Thyroid gland (tissue), 4 donors: Measurements from ENCODE around the gene KCNA10. TPM values are rescaled to one million over a fixed set of nuclear protein-coding genes. Genes with fewer than 3 reads are reported as not detected.
"Not testable (repeated sequence)": the region's sequence is repeated elsewhere in the genome, so short reads cannot be mapped to it uniquely, and the experiment has no call there.

Experiments used
- DNase-seq, 2 donors: peaks; one replicate each; pipeline ENCODE4 v3.0.0-alpha.2; 2019
- H3K27ac ChIP-seq, 3 donors: fragments of 200-600 bp; sonication (generic); 1 replicate in 2 of 3; 2 replicates in 1 of 3; pipeline ENCODE4 v1.5.1; 2016 to 2019; ENCODE audit warnings: mild to moderate bottlenecking in 1 of 3, moderate library complexity in 1 of 3
- H3K27me3 ChIP-seq: fragments of 200-600 bp; sonication (generic); one replicate; pipeline ENCODE4 v1.5.1; 2019
- H3K36me3 ChIP-seq, 2 donors: fragments of 200-600 bp; sonication (generic); one replicate each; pipeline ENCODE4 v1.5.1; 2016 to 2019
- H3K4me1 ChIP-seq, 2 donors: fragments of 200-600 bp; sonication (generic); one replicate each; pipeline ENCODE4 v1.5.1; 2017 to 2019
- H3K4me3 ChIP-seq, 3 donors: fragments of 200-600 bp; sonication (generic); replicated peaks in 1 of 3; 1 replicate in 2 of 3; 2 replicates in 1 of 3; pipeline ENCODE4 v1.5.1; 2016; ENCODE audit warnings: mild to moderate bottlenecking in 1 of 3
- H3K9me3 ChIP-seq: fragments of 200-600 bp; sonication (generic); one replicate; pipeline ENCODE4 v1.5.1; 2017
- CTCF ChIP-seq, 6 experiments: fragments of 200-600 bp in 3 of 6; fragments of 450-650 bp in 3 of 6; sonication (generic) in 3 of 6; IDR thresholded peaks; one replicate each; pipeline ENCODE4 v1.5.1; 2016 to 2019; ENCODE audit warnings: antibody characterized with exemption in 6 of 6, mild to moderate bottlenecking in 2 of 6, inconsistent platforms in 1 of 6, moderate library complexity in 1 of 6
- POLR2A ChIP-seq, 2 donors: fragments of 450-650 bp; IDR thresholded peaks; one replicate each; pipeline ENCODE4 v1.6.1; 2017; ENCODE audit warnings: antibody characterized with exemption in 2 of 2, mild to moderate bottlenecking in 2 of 2, moderate library complexity in 1 of 2
- WGBS, 2 donors: methylation state at CpG; one replicate each; pipeline ENCODE4 v1.1.5; 2017; 5-methylcytosine and 5-hydroxymethylcytosine counted together
- intact Hi-C: fragments of 100-400 bp; cut with DNase I; formaldehyde crosslinking; loops from one replicate; pipeline ENCODE4 v1.15.1; 2023
- total RNA-seq, 4 donors: library from RNA; depleted of rRNA; stranded (reverse); fragments of >200 nt; gene quantifications; one replicate each; pipeline ENCODE4 v1.2.3, GENCODE V29; 2016

Gene KCNA10
- total RNA-seq, 4 donors from 2014 or later = not detected

GRCh38 chr1:110520827-110521226 lies 1.9 kb upstream of the KCNA10 start:
- 75 to 80% methylated on average over 3 of the region's 3 CpGs for WGBS, 2 donors
- Histone ChIP-seq H3K27me3 (no peaks in the 10 kb centered on the region), H3K4me1 (no peaks in the 10 kb centered on the region), H3K9me3 (no peaks in the 10 kb centered on the region), H3K27ac (no peak overlapping the region), H3K4me3 (no peak overlapping the region), H3K36me3 (no peaks in the 10 kb centered on the region)
- no peak for DNase-seq
- intact Hi-C loops = loop anchor here (10.0 kb wide), 1 partner anchor 94 kb away; no protein-coding TSS in a partner anchor
- TF ChIP-seq CTCF (IDR thresholded peaks at IDR 0.05) (no peak), POLR2A (IDR thresholded peaks at IDR 0.05) (no peak)

- no peaks in the 10 kb centered on the region for H3K4me1 ChIP-seq
- WGBS, 2 donors = 54 to 76% methylated on average over 4 to 5 of the region's 5 CpGs
- TF ChIP-seq CTCF (IDR thresholded peaks at IDR 0.05) (no peak), POLR2A (IDR thresholded peaks at IDR 0.05) (no peak)
- no peak overlapping the region for H3K4me3 ChIP-seq
- H3K36me3 ChIP-seq = no peaks in the 10 kb centered on the region
- H3K27ac ChIP-seq = no peak overlapping the region
- no peak for DNase-seq
- no peaks in the 10 kb centered on the region for H3K9me3 ChIP-seq
- intact Hi-C loops = no loop called here
- no peaks in the 10 kb centered on the region for H3K27me3 ChIP-seq
Measured at GRCh38 chr1:110515891-110516290, 3.1 kb downstream of the KCNA10 start.

GRCh38 chr1:110515041-110515440 lies 3.9 kb downstream of the KCNA10 start:
- Histone ChIP-seq H3K27me3 (no peaks in the 10 kb centered on the region), H3K9me3 (no peaks in the 10 kb centered on the region), H3K36me3 (no peaks in the 10 kb centered on the region), H3K4me1 (no peaks in the 10 kb centered on the region), H3K4me3 (no peak overlapping the region), H3K27ac (no peak overlapping the region)
- TF ChIP-seq CTCF (IDR thresholded peaks at IDR 0.05) (no peak), POLR2A (IDR thresholded peaks at IDR 0.05) (no peak)
- intact Hi-C loops = no loop called here
- no peak for DNase-seq

- intact Hi-C loops = no loop called here
- Histone ChIP-seq H3K4me1 (no peaks in the 10 kb centered on the region), H3K4me3 (no peak overlapping the region), H3K36me3 (no peaks in the 10 kb centered on the region), H3K27ac (no peak overlapping the region), H3K27me3 (no peaks in the 10 kb centered on the region), H3K9me3 (no peaks in the 10 kb centered on the region)
- TF ChIP-seq CTCF (IDR thresholded peaks at IDR 0.05) (no peak), POLR2A (IDR thresholded peaks at IDR 0.05) (no peak)
- 70 to 73% methylated on average over 8 of the region's 8 CpGs for WGBS, 2 donors
- no peak for DNase-seq
Measured at GRCh38 chr1:110513511-110513910, 5.5 kb downstream of the KCNA10 start.

- no peak for TF ChIP-seq POLR2A (IDR thresholded peaks at IDR 0.05)
- TF ChIP-seq CTCF (IDR thresholded peaks at IDR 0.05) = no peak
- no peak for DNase-seq
- Histone ChIP-seq H3K36me3 (no peaks in the 10 kb centered on the region), H3K4me1 (no peaks in the 10 kb centered on the region), H3K9me3 (no peaks in the 10 kb centered on the region), H3K27me3 (no peaks in the 10 kb centered on the region), H3K4me3 (no peak overlapping the region), H3K27ac (no peak overlapping the region)
- intact Hi-C loops = no loop called here
- WGBS, 2 donors = 92 to 93% methylated on average over 6 of the region's 6 CpGs
Measured at GRCh38 chr1:110511436-110511835, 7.5 kb downstream of the KCNA10 start.

GRCh38 chr1:110510921-110511320 lies 8.1 kb downstream of the KCNA10 start:
- intact Hi-C loops, DNase-seq, H3K36me3 ChIP-seq, H3K9me3 ChIP-seq, H3K27me3 ChIP-seq, H3K4me3 ChIP-seq, H3K4me1 ChIP-seq, H3K27ac ChIP-seq: not testable (repeated sequence)
- 88% methylated on average over 5 of the region's 5 CpGs for WGBS, 2 donors
